ENCODE results near the gene ZBTB16. TPM values are rescaled to one million over a fixed set of nuclear protein-coding genes. Genes with fewer than 3 reads are reported as not detected.

ZBTB16 gene
- polyA plus RNA-seq, 1 donor (not counting 4 experiments of a cell fraction or from before 2014, with no cell fraction given): 0.18 TPM

DNA sequence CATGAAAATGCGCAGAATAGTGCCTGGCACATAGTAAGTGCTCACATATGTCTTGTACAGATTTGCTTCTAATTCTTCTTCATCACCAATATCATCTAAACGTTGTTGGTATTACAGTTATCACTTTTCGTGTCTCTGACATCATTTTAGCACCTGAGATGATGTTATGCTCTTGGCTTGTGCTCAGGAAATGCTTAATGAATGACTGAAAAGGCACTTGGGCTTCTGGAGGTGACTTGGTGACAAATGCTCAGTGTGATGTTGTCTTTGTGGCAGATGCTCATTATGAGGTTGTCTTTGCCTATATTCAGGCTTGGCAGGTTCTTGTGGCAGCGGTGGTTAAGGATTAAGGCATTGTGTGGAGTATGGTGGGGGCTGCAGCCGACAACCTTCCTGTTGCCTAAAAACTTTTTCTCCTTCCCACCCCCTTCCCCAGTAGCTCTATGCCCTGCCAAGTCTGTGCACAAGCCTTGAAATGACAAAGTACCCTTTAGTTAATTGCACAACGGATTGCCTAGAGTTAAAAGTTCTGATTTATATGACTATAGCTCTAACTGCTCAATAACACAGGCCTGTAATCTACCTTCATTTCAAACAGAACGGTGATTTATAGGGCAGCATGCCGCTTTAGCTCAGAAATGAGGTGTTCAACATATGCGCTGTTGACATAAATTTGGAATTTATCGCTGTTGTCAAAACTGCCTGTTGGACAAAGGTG is 82.5 kb downstream of the ZBTB16 start:
- FAIRE-seq (no peak), DNase-seq (ENCODE audit: low read depth, low spot score) (no peak)
- Histone ChIP-seq H3K36me3 (ENCODE audit: control insufficient read depth in 2 of 2, extremely low read depth in 1 of 2, insufficient read depth in 2 of 2, low read length in 2 of 2) (no peaks in the 10 kb centered on the region), H3K4me1 (ENCODE audit: control insufficient read depth, extremely low read depth, insufficient read depth, low read length) (no peaks in the 10 kb centered on the region), H3K9me1 (ENCODE audit: control insufficient read depth, extremely low read depth, insufficient read depth, low read length) (no peaks in the 10 kb centered on the region), H3K27ac (ENCODE audit: control insufficient read depth, insufficient read depth, low read length) (no peak overlapping the region), H3K79me2 (ENCODE audit: control insufficient read depth, insufficient read depth, low read length) (no peaks in the 10 kb centered on the region), H3K27me3 (ENCODE audit: control insufficient read depth, extremely low read depth, insufficient read depth, low read length) (peaks cover 28% of the 10 kb centered on the region), H3K4me3 (ENCODE audit: control insufficient read depth in 2 of 3, extremely low read depth in 1 of 3, insufficient read depth in 2 of 3, low read depth in 1 of 3, low read length in 3 of 3) (no peak overlapping the region), H3K9ac (ENCODE audit: control insufficient read depth, extremely low read depth, insufficient read depth, low read length) (no peak overlapping the region), H2AFZ (ENCODE audit: control insufficient read depth, low read length) (no peak overlapping the region), H3K4me2 (ENCODE audit: control insufficient read depth, extremely low read depth, insufficient read depth, low read depth, low read length) (no peak overlapping the region), H4K20me1 (ENCODE audit: control insufficient read depth, extremely low read depth, insufficient read depth, low read length) (no peaks in the 10 kb centered on the region), H3K9me3 (ENCODE audit: control insufficient read depth, low read depth, low read length) (no peaks in the 10 kb centered on the region)
- dilution Hi-C loops (cut with MboI; ENCODE audit: extremely low pct_ligation_motif_present, low sequenced_read_pairs): no loop called here
- no peak for TF ChIP-seq EZH2 (IDR thresholded peaks at IDR 0.05; ENCODE audit: low read length)
- TF ChIP-seq, protein P1, sequence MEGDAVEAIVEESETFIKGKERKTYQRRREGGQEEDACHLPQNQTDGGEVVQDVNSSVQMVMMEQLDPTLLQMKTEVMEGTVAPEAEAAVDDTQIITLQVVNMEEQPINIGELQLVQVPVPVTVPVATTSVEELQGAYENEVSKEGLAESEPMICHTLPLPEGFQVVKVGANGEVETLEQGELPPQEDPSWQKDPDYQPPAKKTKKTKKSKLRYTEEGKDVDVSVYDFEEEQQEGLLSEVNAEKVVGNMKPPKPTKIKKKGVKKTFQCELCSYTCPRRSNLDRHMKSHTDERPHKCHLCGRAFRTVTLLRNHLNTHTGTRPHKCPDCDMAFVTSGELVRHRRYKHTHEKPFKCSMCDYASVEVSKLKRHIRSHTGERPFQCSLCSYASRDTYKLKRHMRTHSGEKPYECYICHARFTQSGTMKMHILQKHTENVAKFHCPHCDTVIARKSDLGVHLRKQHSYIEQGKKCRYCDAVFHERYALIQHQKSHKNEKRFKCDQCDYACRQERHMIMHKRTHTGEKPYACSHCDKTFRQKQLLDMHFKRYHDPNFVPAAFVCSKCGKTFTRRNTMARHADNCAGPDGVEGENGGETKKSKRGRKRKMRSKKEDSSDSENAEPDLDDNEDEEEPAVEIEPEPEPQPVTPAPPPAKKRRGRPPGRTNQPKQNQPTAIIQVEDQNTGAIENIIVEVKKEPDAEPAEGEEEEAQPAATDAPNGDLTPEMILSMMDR (optimal IDR thresholded peaks at IDR 0.05 in 1 of 3, IDR thresholded peaks at IDR 0.05 in 1 of 3, conservative IDR thresholded peaks at IDR 0.05 in 1 of 3; ENCODE audit: extremely low read depth in 1 of 3, insufficient read depth in 2 of 3, low read length in 3 of 3): no peak

GRCh38 chr11:114142707-114143106 is 83.2 kb downstream of the ZBTB16 start:
- TF ChIP-seq, protein P1 (optimal IDR thresholded peaks at IDR 0.05 in 1 of 3, IDR thresholded peaks at IDR 0.05 in 1 of 3, conservative IDR thresholded peaks at IDR 0.05 in 1 of 3; ENCODE audit: extremely low read depth in 1 of 3, insufficient read depth in 2 of 3, low read length in 3 of 3): no peak
- no peak for TF ChIP-seq EZH2 (IDR thresholded peaks at IDR 0.05; ENCODE audit: low read length)
- no peak overlapping the region for H3K27ac ChIP-seq (ENCODE audit: control insufficient read depth, insufficient read depth, low read length)
- no peak overlapping the region for H3K4me2 ChIP-seq (ENCODE audit: control insufficient read depth, extremely low read depth, insufficient read depth, low read depth, low read length)
- H3K9me1 ChIP-seq (ENCODE audit: control insufficient read depth, extremely low read depth, insufficient read depth, low read length): no peaks in the 10 kb centered on the region
- H3K79me2 ChIP-seq (ENCODE audit: control insufficient read depth, insufficient read depth, low read length): no peaks in the 10 kb centered on the region
- no peak overlapping the region for H3K9ac ChIP-seq (ENCODE audit: control insufficient read depth, extremely low read depth, insufficient read depth, low read length)
- FAIRE-seq (no peak), DNase-seq (ENCODE audit: low read depth, low spot score) (no peak)
- no peak overlapping the region for H2AFZ ChIP-seq (ENCODE audit: control insufficient read depth, low read length)
- H3K36me3 ChIP-seq (ENCODE audit: control insufficient read depth in 2 of 2, extremely low read depth in 1 of 2, insufficient read depth in 2 of 2, low read length in 2 of 2): no peaks in the 10 kb centered on the region
- no peaks in the 10 kb centered on the region for H3K4me1 ChIP-seq (ENCODE audit: control insufficient read depth, extremely low read depth, insufficient read depth, low read length)
- H4K20me1 ChIP-seq (ENCODE audit: control insufficient read depth, extremely low read depth, insufficient read depth, low read length): no peaks in the 10 kb centered on the region
- dilution Hi-C loops (cut with MboI; ENCODE audit: extremely low pct_ligation_motif_present, low sequenced_read_pairs): no loop called here
- no peaks in the 10 kb centered on the region for H3K9me3 ChIP-seq (ENCODE audit: control insufficient read depth, low read depth, low read length)
- no peak overlapping the region for H3K4me3 ChIP-seq (ENCODE audit: control insufficient read depth in 2 of 3, extremely low read depth in 1 of 3, insufficient read depth in 2 of 3, low read depth in 1 of 3, low read length in 3 of 3)
- H3K27me3 ChIP-seq (ENCODE audit: control insufficient read depth, extremely low read depth, insufficient read depth, low read length): peaks cover 25% of the 10 kb centered on the region
